Activated CD8-positive, alpha-beta T cell treated with anti-CD3 and anti-CD28 coated beads for 36 hours (primary cell): ENCODE data around the gene PIN4. TPM values are rescaled to one million over a fixed set of nuclear protein-coding genes. Genes with fewer than 3 reads are reported as not detected.
"Not testable (repeated sequence)": the region's sequence is repeated elsewhere in the genome, so short reads cannot be mapped to it uniquely, and the experiment has no call there.

ENCODE experiments used
- ATAC-seq: fragments of 200-7000 bp; cut with Tn5 transposase; one replicate; pipeline ENCODE4 v1.10.0; 2021; ENCODE audit warnings: mild to moderate bottlenecking, moderate library complexity
- CTCF ChIA-PET: fragments of 350-600 bp; sonication (Branson Sonifier 250); formaldehyde crosslinking; loops from one replicate; lab custom pipeline; 2021; ENCODE audit warnings: antibody characterized with exemption; lab: Charles Lee
- POLR2A ChIA-PET: fragments of 350-600 bp; sonication (Branson Sonifier 250); formaldehyde crosslinking; loops from one replicate; lab custom pipeline; 2021; ENCODE audit warnings: antibody characterized with exemption; lab: Charles Lee
- DNase-seq: peaks from one replicate; pipeline ENCODE4 v3.0.0-alpha.2; 2020
- H3K27ac Mint-ChIP-seq: one replicate; pipeline ENCODE4 v1.8.0; 2021; ENCODE audit warnings: mild to moderate bottlenecking, mixed read lengths
- H3K27me3 Mint-ChIP-seq: one replicate; pipeline ENCODE4 v1.8.0; 2021; ENCODE audit warnings: mixed read lengths
- H3K36me3 Mint-ChIP-seq: one replicate; pipeline ENCODE4 v1.8.0; 2021; ENCODE audit warnings: low read depth, mixed read lengths
- H3K4me1 Mint-ChIP-seq: one replicate; pipeline ENCODE4 v1.8.0; 2021; ENCODE audit warnings: low read depth, mixed read lengths
- H3K4me3 Mint-ChIP-seq: one replicate; pipeline ENCODE4 v1.8.0; 2021; ENCODE audit warnings: mild to moderate bottlenecking, moderate library complexity, mixed read lengths
- H3K9me3 Mint-ChIP-seq: one replicate; pipeline ENCODE4 v1.8.0; 2021; ENCODE audit warnings: mixed read lengths
- CTCF ChIP-seq: fragments of 200-600 bp; IDR thresholded peaks from one replicate; pipeline ENCODE4 v1.8.0; 2022; ENCODE audit warnings: antibody characterized with exemption, mild to moderate bottlenecking
- intact Hi-C: fragments of 100-400 bp; cut with micrococcal nuclease; formaldehyde crosslinking; loops from one replicate; pipeline ENCODE4 v1.10.0; 2022
- total RNA-seq, 2 experiments: library from RNA; stranded (reverse); gene quantifications; one replicate each; pipeline ENCODE4 v1.2.3, GENCODE V29; 2021

Gene PIN4
- total RNA-seq, 2 experiments from 2014 or later, result 5.0 to 6.4 TPM

- peaks cover 5% of the 10 kb centered on the region for H3K4me1 Mint-ChIP-seq
- TF ChIP-seq CTCF, result no peak
- no peak overlapping the region for H3K27ac Mint-ChIP-seq
- no peaks in the 10 kb centered on the region for H3K36me3 Mint-ChIP-seq
- ChIA-PET POLR2A (no interaction called here), CTCF (no interaction called here)
- no peaks in the 10 kb centered on the region for H3K27me3 Mint-ChIP-seq
- no peak overlapping the region for H3K4me3 Mint-ChIP-seq
- intact Hi-C loops, result loop anchor here (10.0 kb wide), 1 partner anchor 61 kb away; no protein-coding TSS in a partner anchor
- ATAC-seq (no peak), DNase-seq (no peak)
- no peaks in the 10 kb centered on the region for H3K9me3 Mint-ChIP-seq
These were observed 16.0 kb upstream of the PIN4 start for GRCh38 chrX:72165551-72165950.

GRCh38 chrX:72169008-72169728 is 12.4 kb upstream of the PIN4 start:
- Mint-ChIP-seq H3K27me3 (no peaks in the 10 kb centered on the region), H3K9me3 (no peaks in the 10 kb centered on the region), H3K4me1 (peaks cover 5% of the 10 kb centered on the region), H3K36me3 (no peaks in the 10 kb centered on the region), H3K4me3 (peak overlapping the region; percentile 65), H3K27ac (peak overlapping the region; percentile 89)
- TF ChIP-seq CTCF, result no peak
- CTCF ChIA-PET, result no interaction called here
- intact Hi-C loops, result loop anchor here (10.0 kb wide), 1 partner anchor 64 kb away; no protein-coding TSS in a partner anchor
- POLR2A ChIA-PET, result interaction anchor here (0.8 kb wide), 1 partner anchor 1302 kb away, joined by 5 read pairs; no protein-coding TSS in a partner anchor
- ATAC-seq (peak; percentile 89), DNase-seq (peak; percentile 45)

GRCh38 chrX:72176289-72176688 is 5.3 kb upstream of the PIN4 start:
- intact Hi-C loops, POLR2A ChIA-PET, H3K36me3 Mint-ChIP-seq, DNase-seq, H3K27me3 Mint-ChIP-seq, H3K4me1 Mint-ChIP-seq, H3K27ac Mint-ChIP-seq, CTCF ChIA-PET, ATAC-seq, H3K9me3 Mint-ChIP-seq, H3K4me3 Mint-ChIP-seq: not testable (repeated sequence)

- Mint-ChIP-seq H3K27ac (no peak overlapping the region), H3K27me3 (no peaks in the 10 kb centered on the region), H3K9me3 (no peaks in the 10 kb centered on the region), H3K4me1 (peaks cover 8% of the 10 kb centered on the region), H3K4me3 (no peak overlapping the region), H3K36me3 (no peaks in the 10 kb centered on the region)
- intact Hi-C loops, result no loop called here
- DNase-seq (no peak), ATAC-seq (no peak)
- TF ChIP-seq CTCF, result no peak
- ChIA-PET POLR2A (no interaction called here), CTCF (no interaction called here)
These were observed 4.6 kb upstream of the PIN4 start for GRCh38 chrX:72176981-72177380.

GRCh38 chrX:72180539-72180938 is 1.0 kb upstream of the PIN4 start:
- Mint-ChIP-seq H3K27me3 (no peaks in the 10 kb centered on the region), H3K9me3 (no peaks in the 10 kb centered on the region), H3K27ac (no peak overlapping the region), H3K4me1 (peaks cover 8% of the 10 kb centered on the region), H3K4me3 (no peak overlapping the region), H3K36me3 (peaks cover 3% of the 10 kb centered on the region)
- intact Hi-C loops, result no loop called here
- DNase-seq (no peak), ATAC-seq (no peak)
- TF ChIP-seq CTCF, result no peak
- POLR2A ChIA-PET, result interaction anchor here (0.8 to 1.6 kb wide), 4 partner anchors 51 to 96 kb away, joined by 3 to 7 read pairs (median 4); no protein-coding TSS in a partner anchor
- CTCF ChIA-PET, result interaction anchor here (1.0 to 1.6 kb wide), 3 partner anchors 49 to 96 kb away, joined by 3 to 6 read pairs (median 6); partner anchors contain the start of genes RPS4X and RTL5
